GM19372 (cell line): ENCODE measurements around the gene MAP3K19.
"Not testable (repeated sequence)": the region's sequence is repeated elsewhere in the genome, so short reads cannot be mapped to it uniquely, and the experiment has no call there.

Experiments used
- ATAC-seq: cut with Tn5 transposase; IDR thresholded peaks from one replicate; pipeline ENCODE4 v1.9.1; 2021; ENCODE audit warnings: mild to moderate bottlenecking, low read depth, moderate library complexity; ENCODE audit not compliant: unreplicated experiment

Gene MAP3K19, protein sequence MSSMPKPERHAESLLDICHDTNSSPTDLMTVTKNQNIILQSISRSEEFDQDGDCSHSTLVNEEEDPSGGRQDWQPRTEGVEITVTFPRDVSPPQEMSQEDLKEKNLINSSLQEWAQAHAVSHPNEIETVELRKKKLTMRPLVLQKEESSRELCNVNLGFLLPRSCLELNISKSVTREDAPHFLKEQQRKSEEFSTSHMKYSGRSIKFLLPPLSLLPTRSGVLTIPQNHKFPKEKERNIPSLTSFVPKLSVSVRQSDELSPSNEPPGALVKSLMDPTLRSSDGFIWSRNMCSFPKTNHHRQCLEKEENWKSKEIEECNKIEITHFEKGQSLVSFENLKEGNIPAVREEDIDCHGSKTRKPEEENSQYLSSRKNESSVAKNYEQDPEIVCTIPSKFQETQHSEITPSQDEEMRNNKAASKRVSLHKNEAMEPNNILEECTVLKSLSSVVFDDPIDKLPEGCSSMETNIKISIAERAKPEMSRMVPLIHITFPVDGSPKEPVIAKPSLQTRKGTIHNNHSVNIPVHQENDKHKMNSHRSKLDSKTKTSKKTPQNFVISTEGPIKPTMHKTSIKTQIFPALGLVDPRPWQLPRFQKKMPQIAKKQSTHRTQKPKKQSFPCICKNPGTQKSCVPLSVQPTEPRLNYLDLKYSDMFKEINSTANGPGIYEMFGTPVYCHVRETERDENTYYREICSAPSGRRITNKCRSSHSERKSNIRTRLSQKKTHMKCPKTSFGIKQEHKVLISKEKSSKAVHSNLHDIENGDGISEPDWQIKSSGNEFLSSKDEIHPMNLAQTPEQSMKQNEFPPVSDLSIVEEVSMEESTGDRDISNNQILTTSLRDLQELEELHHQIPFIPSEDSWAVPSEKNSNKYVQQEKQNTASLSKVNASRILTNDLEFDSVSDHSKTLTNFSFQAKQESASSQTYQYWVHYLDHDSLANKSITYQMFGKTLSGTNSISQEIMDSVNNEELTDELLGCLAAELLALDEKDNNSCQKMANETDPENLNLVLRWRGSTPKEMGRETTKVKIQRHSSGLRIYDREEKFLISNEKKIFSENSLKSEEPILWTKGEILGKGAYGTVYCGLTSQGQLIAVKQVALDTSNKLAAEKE (N-terminal part only)

DNA sequence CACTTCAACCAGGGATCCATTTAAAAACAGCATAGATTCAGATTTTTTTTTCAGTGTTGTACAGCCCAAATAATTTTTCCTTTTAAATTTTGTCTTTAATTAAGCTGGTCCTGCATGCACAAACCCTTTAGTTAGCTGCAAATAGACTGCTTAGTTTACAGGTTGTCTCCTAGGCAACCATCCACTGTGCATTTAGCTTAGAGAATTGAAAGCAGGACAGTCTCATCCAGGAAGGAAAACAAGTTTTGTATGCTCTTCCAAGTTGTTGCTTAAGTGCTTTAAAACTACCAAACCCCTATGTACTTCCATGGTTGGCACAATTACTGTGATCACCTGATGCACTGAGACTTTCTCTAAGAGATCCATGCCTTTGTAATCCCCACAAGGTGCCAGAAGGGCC, at the start of gene MAP3K19:
TSS of gene MAP3K19 (minus strand) at position 148 of the 400 bp plus-strand sequence. CDS start 22,800 bp downstream, outside the sequence.
- ATAC-seq: no peak

DNA sequence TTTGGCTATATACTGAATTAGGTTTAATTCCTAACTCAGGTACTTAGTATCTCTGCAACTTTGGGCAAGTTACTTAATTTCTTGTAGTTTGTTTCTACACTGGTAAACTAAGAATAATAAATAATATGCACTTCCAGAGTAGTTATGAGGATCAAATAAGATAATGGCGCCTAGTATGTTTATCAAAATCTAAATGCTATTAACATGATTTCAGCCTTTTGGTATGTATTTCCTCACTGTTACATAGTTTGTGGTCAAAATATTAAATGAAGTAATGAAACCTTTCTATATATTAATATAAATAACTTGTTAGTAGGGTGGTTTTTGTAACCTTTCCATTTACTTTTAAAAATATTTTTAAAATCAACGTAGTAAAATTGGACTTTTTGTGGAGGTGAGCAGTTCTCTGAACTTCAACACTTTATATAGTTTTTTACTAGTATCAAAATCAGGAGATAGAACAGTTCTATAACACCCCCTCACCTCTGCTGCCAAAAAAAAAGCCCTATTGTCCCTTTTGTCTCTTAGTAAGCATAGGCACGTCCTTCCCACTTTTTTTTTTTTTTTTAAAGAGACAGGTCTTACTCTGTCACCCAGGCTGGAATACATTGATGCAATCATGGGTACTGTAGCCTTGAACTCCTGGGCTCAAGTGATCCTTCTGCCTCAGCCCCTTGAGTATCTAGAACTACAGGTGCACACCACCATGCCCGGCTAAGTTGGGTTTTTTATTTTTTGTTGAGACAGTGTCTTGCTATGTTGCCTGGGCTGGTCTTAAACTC, 49.6 kb upstream of the MAP3K19 start:
- ATAC-seq: no peak

DNA sequence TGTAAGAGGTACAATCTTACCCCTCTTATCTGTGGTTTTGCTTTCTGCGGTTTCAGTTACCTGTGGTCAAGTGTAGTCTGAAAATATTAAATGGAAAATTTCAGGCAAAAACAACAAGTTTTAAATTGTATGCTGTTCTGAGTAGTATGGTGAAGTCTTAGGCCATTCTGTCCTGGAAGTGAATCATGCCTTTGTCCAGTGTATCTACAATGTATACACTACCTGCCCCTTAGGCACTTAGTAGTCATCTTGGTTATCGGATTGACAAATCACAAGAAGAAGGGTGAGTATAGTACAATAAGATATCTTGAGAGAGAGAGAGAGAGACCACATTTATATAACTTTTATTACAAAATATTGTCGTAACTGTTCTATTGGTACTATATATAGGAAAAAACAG, 48.3 kb upstream of the MAP3K19 start:
- no peak for ATAC-seq

DNA sequence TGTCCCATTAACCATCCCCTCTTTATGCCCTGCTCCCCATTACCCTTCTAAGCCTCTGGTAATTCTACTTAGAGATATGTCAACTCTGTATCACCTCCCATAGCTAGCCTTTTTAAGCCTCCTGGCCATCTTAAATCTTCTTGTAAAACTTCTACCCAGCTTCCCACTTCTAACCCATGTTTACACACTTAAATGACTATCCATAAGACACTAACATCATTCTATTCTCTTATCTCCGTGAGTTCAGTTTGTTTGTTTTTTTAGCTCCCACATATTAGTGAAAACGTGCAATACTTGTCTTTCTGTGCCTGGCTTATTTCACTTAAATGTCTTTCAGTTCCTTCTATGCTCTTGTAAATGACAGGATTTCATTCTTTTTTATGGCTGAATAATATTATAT, 47.3 kb upstream of the MAP3K19 start:
- no peak for ATAC-seq

DNA sequence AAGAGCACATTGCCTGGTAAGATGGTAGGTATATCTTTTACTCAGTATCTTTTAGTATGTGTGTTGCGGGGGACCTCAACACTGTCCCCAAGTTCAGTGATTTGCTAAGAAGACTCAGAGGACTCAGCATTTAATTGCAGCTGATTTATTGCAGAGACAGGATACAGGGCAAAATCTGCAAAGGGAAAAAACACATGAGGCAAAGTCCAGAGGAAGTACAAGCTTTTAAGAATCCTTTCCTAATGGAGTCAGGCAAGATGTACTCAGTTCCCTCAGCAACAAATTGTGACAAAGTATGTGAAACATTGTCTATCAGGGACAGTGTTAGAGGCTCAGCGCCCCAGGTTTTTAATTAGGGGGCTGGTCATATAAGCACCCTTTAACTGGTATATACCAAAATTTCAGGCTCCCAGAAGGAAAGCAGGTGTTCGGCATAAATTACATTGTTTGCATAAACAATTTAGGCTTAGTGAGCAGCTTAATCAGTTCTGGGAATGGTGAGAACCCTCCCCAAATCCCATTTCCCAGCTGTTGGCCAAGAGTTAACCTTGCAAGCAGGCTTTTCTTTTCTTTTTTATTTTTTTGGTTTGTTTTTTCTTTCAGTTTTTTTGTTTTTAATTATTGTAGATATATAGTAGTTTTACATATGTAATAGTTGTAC, 46.6 kb upstream of the MAP3K19 start:
- ATAC-seq: no peak

DNA sequence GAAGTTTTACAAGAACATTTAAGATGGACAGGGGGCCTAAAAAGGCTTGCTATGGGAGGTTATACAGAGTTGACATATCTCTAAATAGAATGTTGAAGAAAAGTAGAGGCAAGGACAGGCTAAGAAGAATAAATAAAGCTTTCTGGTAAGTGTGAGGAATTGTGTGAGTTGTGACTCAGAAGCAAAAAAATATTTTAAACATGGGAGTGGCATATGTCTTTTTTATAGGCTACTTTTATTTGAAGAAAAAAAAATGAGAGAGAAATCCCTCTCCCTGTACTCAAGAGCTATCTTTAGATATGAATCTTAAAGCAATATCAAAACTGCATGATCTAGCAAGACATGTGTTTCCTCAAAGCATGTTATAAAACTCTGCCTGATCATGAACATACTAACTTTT, 45.9 kb upstream of the MAP3K19 start:
- no peak for ATAC-seq

DNA sequence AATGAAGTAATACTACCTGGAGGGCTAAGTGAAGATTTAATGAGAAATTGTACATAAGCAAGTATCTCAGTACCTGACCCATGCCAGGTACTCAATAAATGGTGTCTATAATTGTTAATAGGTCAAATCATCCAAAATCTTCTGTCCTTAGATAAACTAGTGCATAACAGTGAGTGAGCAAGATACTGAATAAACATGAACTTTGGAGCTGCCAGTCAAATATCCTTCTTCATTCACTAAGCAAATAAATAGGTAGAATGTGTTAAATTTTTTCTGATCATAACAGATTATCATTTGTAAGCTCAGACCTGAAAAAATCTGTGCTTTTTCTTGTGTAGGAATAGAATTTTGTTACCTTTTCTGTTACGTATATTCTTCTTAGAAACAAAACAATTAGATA, 44.4 kb upstream of the MAP3K19 start:
- ATAC-seq: no peak

DNA sequence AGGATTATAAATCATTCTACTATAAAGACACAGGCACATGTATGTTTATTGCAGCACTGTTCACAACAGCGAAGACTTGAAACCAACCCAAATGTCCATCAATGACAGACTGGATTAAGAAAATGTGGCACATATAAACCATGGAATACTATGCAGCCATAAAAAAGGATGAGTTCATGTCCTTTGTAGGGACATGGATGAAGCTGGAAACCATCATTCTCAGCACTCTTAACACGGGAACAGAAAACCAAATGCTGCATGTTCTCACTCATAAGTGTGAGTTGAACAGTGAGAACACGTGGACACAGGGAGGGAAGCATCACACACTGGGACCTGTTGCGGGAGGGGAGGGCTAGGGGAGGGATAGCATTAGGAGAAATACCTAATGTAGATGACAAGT, 42.4 kb upstream of the MAP3K19 start:
- ATAC-seq: not testable (repeated sequence)

DNA sequence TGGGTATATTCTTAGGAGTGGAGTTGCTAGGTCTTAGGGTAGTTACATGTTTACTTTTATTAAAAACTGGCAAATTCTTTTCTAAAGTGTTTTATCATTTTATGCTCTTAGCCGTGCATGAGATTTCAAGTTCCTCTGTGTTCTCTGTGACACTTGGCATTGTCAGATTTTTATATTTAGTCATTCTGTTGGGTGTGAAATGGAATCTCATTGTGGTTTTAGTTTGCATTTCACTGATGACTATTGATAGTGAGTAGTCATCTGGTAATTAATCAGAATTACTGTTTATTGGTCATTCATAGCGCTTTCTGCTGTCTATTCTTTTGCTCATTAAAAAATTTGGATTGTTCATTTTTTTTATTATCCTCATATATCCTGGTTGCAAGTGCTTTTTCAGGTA, 39.0 kb upstream of the MAP3K19 start:
- no peak for ATAC-seq

DNA sequence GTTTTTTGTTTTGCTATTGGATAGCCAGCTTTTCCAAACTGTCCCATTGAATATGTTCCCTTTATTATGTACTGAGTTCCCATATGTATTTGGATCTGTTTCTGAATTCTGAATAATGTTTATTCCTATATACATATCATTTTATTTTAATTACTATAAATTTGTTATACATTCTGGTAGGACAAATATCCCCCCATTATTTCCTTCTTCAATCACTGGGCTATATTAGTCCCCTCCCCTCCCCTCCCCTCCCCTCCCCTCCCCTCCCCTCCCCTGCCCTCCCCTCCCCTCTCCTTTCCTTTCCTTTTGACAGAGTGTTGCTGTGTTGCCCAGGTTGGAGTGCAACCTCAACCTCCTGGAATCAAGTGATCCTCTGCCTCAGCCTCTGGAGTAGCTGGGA, 31.2 kb upstream of the MAP3K19 start:
- ATAC-seq: no peak

DNA sequence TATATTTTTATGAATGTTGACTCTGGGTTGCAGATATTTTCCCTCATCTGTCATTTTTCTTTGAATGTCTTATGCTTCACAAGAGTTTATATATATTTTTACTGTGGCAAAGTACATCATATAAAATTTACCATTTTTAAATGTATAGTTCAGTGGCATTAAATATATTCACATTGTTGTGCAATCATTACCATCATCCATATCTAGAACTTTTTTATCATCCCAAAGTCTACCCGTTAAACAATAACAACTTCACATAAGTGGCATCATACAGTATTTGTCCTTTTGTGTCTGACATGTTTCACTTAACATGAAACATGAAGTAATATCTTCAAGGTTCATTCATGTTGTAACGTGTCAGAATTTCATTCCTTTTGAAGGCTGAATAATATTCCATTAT, 29.3 kb upstream of the MAP3K19 start:
- no peak for ATAC-seq

DNA sequence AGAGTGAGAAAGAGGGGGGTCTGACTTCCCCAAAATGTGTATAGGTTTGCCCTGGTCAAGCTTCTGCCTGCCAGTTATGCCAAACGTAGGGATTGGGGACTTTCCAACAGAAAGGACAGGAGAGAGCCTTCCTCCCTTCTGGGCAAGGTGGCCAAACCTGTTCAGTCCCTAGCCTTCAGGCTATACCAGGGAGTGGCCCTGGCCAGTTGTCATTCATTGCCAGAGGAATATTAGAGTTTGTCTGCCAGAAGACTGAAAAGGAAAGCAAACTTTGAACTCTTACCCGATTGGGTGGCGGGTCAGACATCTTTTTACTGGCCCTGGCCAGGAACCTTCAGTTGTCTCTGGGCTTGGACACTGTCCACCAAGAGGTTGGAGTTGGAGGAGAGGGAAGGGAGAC, 27.0 kb upstream of the MAP3K19 start:
- no peak for ATAC-seq

DNA sequence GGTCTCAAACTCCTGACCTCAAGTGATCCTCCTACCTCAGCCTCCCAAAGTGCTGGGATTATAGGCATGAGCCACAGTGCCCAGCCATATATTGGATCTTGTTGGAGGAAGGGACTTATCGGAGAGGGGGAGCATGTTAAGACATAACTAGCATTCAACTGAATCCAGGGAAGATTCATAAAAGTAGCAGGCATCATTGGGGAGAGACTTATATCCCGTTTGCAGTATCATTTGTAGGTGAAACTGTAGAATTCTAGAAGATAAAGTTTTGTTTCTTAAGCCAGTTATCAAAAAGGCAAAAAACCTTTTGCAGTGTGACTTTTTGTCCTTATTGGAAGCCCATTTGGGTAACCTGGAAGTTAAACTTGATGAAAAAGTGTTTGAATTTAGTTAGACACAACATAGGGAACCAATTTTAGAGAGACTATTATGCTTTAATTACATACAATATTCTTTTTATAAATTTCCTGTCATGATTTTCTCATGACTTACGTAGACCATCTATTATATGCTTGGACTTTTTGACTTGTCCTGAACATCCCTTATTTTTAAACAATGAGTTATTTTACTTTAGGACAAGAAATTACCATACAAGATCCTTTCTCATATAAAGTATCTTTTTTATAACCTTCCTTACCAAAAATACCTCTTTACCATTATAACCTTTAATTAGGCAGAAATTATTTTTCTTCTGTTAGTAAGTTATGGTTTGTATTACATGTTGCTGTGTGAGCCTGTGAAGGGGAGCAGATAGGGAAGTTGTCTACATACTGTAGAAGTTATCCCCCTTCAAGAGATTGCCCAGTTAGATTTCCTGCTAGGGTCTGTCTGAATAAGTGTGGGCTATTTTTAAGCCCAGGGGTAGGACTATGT, 25.1 kb upstream of the MAP3K19 start:
- ATAC-seq: no peak

DNA sequence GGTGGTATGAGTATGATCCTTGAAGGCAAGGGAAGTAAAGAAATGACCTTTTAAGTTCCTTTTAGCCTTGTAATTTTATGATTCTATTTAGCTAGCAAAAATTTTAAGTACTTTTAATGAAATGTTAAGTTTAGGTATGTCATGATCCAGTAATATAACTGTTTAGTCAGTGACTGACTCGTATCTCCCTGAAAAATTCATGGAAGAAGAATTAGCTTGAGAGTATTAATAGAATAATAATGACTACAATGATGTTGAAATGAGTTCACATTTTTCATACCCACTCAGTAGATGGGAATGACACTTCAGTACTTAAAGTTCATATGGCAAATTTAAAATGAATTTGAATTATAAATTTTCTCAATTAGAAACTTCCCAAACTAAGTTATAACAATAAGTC, 19.5 kb upstream of the MAP3K19 start:
- ATAC-seq: no peak

DNA sequence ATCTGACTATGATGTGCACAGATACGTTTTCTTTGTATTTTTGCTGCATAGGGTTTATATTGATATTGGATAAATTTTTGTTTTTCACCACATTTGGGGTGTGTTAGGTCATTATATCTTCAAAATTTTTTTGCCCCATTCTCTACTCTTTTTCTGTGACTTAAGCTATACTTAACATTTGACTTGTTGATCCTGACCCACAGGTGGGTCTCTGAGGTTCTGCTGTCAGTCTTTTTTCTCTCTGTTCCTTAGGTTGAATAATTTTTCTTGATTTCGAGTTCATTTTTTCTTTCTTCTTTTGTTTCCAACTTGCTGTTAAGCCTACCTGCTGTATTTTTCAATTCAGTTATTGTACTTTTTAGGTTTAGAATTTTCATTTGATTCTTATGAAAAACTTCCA, 16.9 kb upstream of the MAP3K19 start:
- no peak for ATAC-seq

DNA sequence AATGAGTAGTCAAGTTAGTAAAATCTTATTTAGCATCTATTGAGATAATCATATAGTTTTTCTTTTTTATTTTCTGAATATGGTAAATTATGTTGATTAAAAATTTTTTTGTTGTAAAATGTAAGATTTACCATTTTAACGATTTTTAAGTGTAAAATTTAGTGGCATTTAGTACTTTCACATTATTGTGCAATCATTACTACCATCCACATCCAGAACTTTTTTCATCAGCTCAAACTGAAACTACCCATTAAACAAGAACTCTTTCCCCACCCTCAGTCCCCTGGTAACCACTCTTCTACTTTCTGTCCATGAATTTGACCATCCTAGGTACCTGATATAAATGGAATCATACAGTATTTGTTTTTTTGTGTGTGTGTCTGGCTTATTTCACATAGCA, 16.0 kb upstream of the MAP3K19 start:
- ATAC-seq: no peak

DNA sequence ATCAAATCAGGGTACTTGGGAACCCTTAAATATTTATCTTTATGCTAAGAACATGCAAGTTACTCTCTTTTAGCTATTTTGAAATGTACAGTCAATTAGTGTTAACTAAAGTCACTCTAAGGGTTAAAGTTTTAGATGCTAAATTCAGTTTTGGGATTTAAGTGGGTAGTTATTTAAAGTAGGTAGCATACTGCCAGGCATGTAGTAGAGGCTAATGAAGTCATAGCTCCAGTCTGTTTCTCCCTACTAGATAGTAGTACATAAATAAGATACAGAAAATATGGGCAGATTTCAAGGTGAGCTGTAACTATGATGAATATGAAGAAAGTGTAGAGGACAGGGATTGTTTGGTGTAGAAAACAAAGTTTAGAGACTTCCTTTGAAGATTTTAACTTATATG, 12.3 kb upstream of the MAP3K19 start:
- ATAC-seq: no peak

DNA sequence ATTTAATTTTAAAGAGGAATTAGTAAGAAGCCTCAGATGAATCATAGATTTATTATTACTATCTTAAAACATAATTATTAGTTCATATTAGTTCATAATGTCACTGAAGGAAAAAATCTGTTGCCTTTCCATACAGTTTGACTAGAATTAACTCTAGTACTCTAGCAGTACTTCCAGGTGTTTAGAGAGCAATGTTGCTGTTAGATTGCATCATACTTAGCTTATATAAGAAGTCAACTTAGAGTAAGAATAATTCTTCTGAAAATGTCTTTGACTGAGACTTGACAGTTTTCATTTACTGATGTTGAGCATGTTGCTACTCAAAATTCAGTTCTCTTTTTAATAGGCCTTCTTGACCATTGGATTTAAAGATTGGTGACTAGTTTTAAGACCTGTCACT, 9.5 kb upstream of the MAP3K19 start:
- ATAC-seq: no peak

DNA sequence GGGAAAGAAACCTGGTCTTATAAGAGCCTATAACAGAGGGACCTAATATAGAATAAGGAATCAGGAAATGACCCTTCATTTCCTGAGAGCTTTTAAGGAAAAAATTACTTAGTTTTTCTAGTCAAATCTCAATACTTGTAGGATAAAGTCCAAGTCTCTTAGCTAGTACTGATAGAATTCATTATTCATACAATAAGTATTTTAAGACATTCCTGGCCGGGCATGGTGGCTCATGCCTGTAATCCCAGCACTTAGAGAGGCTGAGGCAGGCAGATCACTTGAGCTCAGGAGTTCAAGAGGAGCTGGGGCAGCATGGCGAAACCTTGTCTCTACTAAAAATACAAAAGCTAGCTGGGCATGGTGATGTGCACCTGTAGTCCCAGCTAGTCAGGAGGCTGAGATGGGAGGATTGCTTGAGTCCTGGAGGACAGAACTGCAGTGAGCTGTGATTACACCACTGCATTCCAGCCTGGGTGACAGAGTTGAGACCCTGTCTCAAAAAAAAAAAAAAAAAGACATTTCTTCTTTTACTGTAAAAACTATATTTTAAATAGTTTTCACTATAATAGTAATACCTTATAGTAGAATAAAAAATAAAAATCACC, 8.0 kb upstream of the MAP3K19 start:
- no peak for ATAC-seq
